Gastrocnemius medialis (tissue), 4 donors: ENCODE data around the gene MAN1C1.

ENCODE experiments used
- CTCF ChIP-seq, 5 experiments: fragments of 450-650 bp in 3 of 5; fragments of 200-600 bp in 2 of 5; sonication (generic) in 2 of 5; IDR thresholded peaks in 4 of 5; conservative IDR thresholded peaks in 1 of 5; 1 replicate in 4 of 5; 2 replicates in 1 of 5; pipeline ENCODE4 v1.5.1; 2016 to 2019; ENCODE audit warnings: antibody characterized with exemption in 5 of 5, mild to moderate bottlenecking in 3 of 5, moderate library complexity in 3 of 5
- POLR2A ChIP-seq, 2 donors: fragments of 450-650 bp; IDR thresholded peaks; one replicate each; pipeline ENCODE4 v1.6.1; 2017; ENCODE audit warnings: antibody characterized with exemption in 2 of 2, mild to moderate bottlenecking in 2 of 2, moderate library complexity in 2 of 2

GRCh38 chr1:25644962-25645361 lies 28.4 kb downstream of the MAN1C1 start:
- TF ChIP-seq CTCF (IDR thresholded peaks at IDR 0.05 in 4 of 5, conservative IDR thresholded peaks at IDR 0.05 in 1 of 5) (no peak), POLR2A (IDR thresholded peaks at IDR 0.05) (no peak)
